AG10803 (cell line): Measurements from ENCODE around the gene KCTD16.

Source experiments
- DNase-seq: peaks from one replicate; pipeline ENCODE4 v3.0.0; 2010; ENCODE audit warnings: low read depth
- H3K4me3 ChIP-seq: 2 replicates; pipeline ENCODE4 v1.5.1; 2011; ENCODE audit warnings: mild to moderate bottlenecking, low read length, control low read depth
- TF ChIP-seq, protein P1 (sequence below): conservative IDR thresholded peaks from 2 replicates; pipeline ENCODE4 v1.5.1; 2011; ENCODE audit warnings: mild to moderate bottlenecking, low read length, control low read depth, inconsistent platforms

KCTD16 gene

DNA sequence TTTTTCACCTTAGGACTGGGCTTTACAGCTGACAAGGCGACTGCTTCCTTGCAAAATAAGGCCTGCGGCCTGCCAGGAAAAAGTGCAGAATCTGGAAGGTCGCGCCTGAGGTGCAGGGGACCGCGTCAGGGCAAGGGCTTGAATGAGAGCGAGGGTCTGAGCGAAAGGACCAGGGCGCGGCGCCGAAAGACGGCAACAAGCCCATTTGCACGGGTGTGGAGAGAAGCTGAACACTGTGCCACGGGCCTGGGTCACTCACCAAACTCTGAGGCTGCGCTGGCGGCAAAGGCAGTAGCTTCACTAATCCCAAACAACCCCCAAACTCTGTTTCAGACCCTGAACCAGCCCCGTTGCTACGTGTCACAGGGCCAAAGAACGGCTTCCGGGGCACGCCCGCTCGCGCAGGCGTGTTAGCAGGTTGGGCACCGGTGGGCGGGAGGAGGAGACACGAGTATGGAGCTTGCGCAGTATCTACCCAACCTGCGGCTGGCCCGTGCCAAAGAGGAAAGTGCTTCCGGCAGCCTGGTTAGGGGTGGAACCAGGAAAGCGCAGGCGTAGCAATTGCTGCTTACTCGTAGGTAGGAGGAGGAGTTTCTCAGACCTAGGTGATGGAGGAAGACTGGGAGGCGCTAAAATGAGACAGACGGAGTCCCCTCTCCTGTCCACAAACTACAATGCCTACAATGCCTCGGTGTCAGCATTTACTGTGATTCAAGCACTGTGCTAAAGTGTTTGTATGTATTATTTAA lies at the start of gene KCTD16, which contains the start of gene YIPF5:
Gene KCTD16 (plus strand): TSS at position 598 of the 749 bp plus-strand sequence.
Gene YIPF5 (minus strand): TSS at position 384 of the 749 bp plus-strand sequence. CDS start 704 bp downstream, outside the sequence.
- peak within 1 kb of the TSS; percentile 88 for H3K4me3 ChIP-seq
- TF ChIP-seq, protein P1, sequence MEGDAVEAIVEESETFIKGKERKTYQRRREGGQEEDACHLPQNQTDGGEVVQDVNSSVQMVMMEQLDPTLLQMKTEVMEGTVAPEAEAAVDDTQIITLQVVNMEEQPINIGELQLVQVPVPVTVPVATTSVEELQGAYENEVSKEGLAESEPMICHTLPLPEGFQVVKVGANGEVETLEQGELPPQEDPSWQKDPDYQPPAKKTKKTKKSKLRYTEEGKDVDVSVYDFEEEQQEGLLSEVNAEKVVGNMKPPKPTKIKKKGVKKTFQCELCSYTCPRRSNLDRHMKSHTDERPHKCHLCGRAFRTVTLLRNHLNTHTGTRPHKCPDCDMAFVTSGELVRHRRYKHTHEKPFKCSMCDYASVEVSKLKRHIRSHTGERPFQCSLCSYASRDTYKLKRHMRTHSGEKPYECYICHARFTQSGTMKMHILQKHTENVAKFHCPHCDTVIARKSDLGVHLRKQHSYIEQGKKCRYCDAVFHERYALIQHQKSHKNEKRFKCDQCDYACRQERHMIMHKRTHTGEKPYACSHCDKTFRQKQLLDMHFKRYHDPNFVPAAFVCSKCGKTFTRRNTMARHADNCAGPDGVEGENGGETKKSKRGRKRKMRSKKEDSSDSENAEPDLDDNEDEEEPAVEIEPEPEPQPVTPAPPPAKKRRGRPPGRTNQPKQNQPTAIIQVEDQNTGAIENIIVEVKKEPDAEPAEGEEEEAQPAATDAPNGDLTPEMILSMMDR = no peak
- DNase-seq = peak; percentile 95

DNA sequence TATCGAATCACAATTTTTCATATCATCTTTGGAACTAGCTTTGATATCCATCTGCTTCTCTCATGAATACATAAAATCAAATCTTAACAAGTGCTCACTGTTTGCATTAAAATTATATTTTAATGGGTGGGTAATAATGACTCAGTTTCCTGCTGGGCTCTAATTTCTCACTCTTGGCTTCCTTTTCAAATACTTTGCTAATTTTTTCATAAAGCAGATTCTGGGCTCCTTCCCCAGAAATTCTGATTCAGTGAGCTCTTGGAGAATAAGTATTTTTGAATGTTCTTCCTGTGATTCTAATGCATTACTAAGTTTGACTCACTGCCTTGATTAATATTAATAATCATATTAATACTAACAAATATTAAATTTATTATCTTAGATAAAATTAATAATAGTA lies 49.1 kb upstream of the KCTD16 start:
- TF ChIP-seq, protein P1 = no peak
- peak; percentile 21 for DNase-seq
- H3K4me3 ChIP-seq = no peak overlapping the region

DNA sequence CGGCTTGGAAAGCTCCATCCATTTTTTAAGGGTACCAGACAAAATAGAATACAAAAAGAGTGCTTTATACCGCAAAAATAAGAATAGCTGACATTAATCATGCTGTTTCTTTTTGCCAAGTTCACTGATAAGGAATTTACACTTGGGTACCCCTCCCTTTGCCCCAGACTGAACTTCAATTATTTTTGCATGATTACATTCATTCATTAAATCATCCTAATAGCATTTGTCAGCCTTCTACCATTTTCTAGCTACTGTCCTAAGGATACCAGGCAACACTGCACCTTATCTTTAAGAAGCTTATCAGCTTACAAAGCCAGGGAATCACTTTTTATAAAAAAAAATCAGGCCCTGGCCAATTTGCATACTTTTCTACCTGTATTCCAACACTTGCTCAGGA lies 48.6 kb upstream of the KCTD16 start:
- DNase-seq = no peak
- H3K4me3 ChIP-seq = no peak overlapping the region
- TF ChIP-seq, protein P1 = no peak

DNA sequence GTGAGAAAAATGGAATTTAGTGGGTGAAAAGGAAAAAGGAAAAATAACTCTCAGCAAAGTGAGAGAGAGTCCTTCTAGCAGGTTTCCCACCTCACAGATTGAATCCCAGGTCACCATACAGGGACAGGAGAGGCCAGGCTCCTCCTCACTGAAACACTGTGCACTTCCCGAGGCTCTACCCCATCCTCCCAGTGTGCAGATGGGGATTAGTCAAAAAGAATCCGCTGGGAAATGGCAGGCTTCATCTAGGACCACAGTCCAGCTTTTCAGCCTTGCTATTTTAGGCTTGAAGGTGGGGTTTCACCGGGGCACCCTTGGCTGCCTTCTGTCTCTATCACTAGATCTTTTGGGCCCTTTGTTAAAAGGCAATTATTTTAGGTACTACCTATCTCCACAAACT lies 48.0 kb upstream of the KCTD16 start:
- no peak for DNase-seq
- H3K4me3 ChIP-seq = no peak overlapping the region
- TF ChIP-seq, protein P1 = no peak

DNA sequence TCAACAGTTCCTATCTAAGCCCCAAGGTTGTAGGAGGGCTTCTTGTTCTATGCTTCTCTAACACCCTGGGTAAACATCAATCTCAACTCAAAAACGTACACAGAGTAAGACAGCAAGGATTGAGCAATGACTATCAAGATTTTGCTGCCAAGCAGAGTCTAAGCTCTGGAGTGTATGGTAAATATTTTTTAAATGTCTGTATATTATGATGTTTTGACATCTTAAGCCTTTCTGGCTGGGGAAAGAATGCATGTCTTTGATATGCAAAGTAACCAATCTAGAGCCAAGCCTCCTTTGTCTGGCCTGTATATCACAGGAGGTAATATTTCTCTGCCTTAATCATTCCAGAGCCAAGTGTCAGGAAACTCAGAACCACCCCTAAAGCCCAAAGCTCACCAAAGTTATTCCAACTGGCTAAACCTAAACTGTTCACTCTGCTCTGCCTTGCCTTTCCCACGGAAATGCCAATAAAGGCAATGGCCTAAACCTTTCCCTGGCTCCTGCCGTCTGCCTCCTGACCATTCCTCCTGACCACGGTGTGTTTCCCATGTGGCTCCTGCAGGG lies 45.4 kb upstream of the KCTD16 start:
- no peak overlapping the region for H3K4me3 ChIP-seq
- TF ChIP-seq, protein P1 = no peak
- peak; percentile 72 for DNase-seq

DNA sequence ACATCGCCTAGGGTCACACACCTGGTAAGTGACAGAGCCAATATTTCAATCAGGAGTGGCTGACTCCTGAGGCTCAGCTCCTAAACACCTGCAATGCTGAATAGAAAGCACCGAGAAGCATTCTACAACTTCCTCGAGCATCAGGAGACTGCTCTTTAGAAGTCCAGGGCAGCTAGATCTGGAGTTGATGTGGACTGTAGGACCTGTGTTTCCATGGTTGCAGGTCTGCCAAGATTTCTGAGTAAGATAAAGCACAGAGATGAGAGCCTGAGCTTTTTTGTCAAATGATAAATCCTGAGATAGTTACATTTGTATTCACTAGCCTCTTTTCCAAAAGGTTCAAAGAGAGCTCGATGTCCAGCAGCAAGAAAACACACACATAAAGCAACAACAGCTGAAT lies 44.0 kb upstream of the KCTD16 start:
- DNase-seq = no peak
- H3K4me3 ChIP-seq = no peak overlapping the region
- TF ChIP-seq, protein P1 = no peak

DNA sequence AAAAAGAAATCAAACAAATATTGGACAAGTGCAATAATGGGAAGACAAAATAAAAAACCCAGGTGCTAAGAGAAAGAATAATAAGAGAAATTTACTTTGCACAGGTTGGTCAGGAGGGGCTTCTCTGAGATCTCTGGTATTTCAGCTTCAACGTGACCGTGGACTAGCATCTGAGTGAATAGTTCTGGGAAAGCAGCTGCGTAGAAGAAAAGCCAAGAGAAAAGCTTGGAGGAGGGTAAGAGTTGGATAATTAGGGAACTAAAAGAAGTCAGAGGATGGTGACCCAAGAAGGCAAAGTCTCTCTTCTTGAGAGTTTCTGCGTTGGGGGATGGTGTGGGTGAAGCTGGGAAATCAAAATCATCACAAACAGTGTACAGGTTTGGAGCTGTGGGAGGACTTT lies 41.8 kb upstream of the KCTD16 start:
- H3K4me3 ChIP-seq = no peak overlapping the region
- TF ChIP-seq, protein P1 = no peak
- no peak for DNase-seq
